HTR-8/SVneo (cell line): ENCODE measurements around the gene ARHGEF6.

Experiments used
- DNase-seq: peaks from one replicate; pipeline ENCODE4 v3.0.0; 2011; ENCODE audit warnings: low spot score, mixed read lengths; ENCODE audit not compliant: insufficient read length
- FAIRE-seq: peaks from 2 replicates; lab custom pipeline; 2011; peaks lifted over from hg19 to GRCh38; lab: Jason Lieb, UNC

The ARHGEF6 gene

GRCh38 chrX:136708348-136708747, 72.4 kb downstream of the ARHGEF6 start:
- DNase-seq, result no peak
- no peak for FAIRE-seq

- FAIRE-seq (no peak), DNase-seq (no peak)
These were observed 83.6 kb downstream of the ARHGEF6 start for GRCh38 chrX:136697156-136697555.

- no peak for FAIRE-seq
- DNase-seq, result peak; percentile 5
These were observed 86.2 kb downstream of the ARHGEF6 start for GRCh38 chrX:136694431-136695087.

- no peak for DNase-seq
- FAIRE-seq, result no peak
These were observed 88.5 kb downstream of the ARHGEF6 start for GRCh38 chrX:136692271-136692670.

DNA sequence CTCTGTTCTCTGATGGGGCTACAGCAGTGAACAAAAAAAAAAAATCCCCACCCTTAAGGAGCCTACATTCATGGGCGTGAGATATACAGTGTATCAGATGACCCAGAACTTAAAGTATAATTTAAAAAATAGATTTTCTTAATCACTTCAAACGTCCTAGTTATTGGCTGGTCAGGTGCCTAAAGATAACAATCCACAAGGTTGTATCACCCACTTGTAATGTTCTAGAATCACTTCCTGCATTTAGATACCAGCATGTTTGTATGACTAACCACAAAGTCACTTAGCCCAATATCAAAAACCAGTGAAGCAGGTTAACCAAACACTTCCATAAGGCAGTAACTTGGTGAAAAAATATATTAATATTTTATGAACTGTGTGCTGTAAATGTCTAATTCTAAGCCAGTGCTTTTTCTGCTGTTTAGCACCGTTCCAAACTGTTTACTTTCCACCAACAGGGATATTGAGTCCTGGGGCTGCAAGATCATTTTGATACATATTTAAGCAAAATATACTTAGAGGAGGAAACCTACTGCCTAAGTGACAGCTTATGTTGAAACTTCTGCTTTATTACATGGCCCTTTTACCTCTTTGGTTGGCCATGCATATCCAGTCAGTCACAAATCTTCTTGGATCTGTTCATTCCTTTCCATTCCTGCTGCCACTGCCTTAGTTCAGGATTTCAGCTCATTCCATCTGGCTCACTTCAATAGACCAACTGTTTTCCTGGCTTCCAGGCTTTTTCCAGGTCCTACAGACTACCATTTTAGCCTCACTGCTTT, 89.5 kb downstream of the ARHGEF6 start:
- no peak for FAIRE-seq

DNA sequence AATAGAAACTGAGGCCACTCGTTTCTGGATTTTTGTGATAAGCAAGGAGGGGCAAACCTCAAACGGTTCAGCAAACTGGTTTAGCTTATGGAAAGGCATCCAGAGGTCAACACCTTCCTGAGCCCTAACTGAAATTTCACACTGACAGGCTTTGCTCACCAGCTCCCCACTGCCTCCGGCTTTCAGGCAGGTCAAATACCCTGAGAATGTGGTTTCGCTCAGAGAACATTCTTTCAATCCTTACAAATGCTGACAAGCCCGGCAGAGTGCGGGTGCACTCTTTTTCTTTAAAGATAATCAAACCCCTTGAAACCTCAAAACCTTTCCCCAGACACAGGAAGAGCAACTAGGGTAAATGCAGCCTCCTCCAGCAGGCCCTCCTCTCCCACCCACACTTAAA, 91.3 kb downstream of the ARHGEF6 start:
- FAIRE-seq, result no peak
- no peak for DNase-seq

More for the DNA sequence above, 89.5 kb downstream of the ARHGEF6 start:
- no peak for DNase-seq

DNA sequence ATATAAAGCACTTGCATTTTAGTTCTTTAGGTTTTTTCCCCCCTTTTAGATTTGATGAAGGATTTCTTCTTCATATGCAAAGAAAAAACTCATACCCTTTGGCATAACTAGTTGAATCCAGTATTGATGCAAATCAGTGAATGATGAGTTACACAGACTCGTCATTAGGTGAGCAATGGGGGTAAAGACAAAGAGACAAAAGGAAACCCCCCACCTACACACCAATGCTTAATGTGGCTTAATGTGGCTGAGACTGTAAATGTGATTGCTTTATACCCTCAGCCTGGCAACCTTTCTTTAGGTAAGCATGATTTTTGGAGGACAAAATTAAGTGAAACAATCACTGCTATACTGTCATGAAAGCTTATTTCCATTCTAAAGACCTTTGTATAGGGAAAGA, 93.3 kb downstream of the ARHGEF6 start:
- no peak for FAIRE-seq

DNA sequence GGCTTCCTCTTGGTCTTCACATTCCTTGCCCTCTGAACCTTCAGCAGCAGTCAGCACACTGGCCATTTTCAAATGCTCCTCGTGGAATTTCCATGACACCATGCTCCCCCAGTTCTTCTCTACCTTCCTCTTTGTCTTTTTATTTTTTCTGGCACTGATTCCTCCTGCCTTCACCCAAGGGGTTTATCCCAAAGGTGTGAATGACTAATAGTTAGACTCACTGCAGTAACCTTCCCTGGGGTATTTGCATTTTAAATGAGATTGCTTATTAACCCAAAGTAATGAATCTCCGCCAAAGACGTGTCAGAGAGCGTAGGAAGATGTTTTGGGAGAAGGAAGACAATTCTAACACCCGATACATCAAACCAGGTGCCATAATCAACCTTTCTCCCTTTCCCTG, 96.6 kb downstream of the ARHGEF6 start:
- DNase-seq (no peak), FAIRE-seq (no peak)

More for the DNA sequence above, 93.3 kb downstream of the ARHGEF6 start:
- DNase-seq, result no peak

- FAIRE-seq (no peak), DNase-seq (no peak)
These were observed 101.2 kb downstream of the ARHGEF6 start for GRCh38 chrX:136679531-136679930.

- FAIRE-seq (no peak), DNase-seq (no peak)
These were observed 106.3 kb downstream of the ARHGEF6 start for GRCh38 chrX:136674270-136674985.

GRCh38 chrX:136671006-136671610, 109.6 kb downstream of the ARHGEF6 start:
- no peak for DNase-seq
- no peak for FAIRE-seq

- no peak for DNase-seq
- FAIRE-seq, result no peak
These were observed 113.1 kb downstream of the ARHGEF6 start for GRCh38 chrX:136667446-136668168.

DNA sequence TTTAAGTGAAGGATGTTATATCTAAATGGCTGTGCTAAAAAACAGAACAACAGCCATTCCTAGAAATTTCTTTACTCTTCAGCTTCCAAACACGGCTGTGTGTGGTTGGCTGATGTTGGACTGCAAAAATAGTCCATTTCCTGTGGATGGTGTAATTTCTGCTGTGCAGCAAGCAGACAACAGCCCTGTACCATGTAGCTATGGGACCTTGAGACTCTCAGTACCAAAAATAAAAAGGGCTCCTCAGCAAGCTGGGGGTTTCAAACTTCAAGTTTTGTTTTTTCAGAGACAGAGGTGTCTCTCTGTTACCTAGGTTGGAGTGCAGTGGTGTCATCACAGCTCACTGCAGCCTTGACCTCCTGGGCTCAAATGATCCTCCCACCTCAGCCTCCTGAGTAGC, 114.6 kb downstream of the ARHGEF6 start:
- no peak for FAIRE-seq
- DNase-seq, result no peak

DNA sequence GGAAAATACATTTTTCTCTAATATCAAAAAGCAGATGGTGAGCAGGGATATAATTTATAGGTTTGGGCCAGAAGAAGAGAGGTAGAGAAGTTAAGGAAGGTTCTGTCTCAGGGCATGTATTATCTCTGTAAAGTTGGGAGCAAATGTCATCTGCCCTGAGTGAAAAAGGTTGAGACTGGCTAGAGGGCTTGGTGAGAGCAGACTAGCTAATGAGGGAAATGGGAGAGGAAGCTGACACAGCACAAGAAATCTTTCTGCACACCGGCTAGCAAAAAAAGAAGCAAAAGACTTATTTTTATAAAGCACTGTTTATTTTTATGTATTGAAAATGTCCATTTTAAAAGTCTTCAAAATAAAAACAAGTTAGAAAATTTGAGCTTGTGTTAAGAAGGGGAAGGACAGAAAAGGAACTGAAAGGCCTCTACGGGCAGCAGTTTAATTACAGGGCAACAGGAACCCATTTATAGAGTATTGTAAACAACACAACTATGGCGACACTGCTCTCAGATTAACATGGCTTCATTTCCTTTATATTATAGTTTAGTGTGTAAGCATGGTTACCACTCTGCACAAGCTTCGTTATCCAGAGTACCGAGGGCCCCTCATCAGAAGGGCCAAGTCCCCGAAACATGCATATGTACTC, 115.4 kb downstream of the ARHGEF6 start:
- FAIRE-seq, result no peak
- no peak for DNase-seq

- DNase-seq, result no peak
- no peak for FAIRE-seq
These were observed 117.8 kb downstream of the ARHGEF6 start for GRCh38 chrX:136662976-136663375.

GRCh38 chrX:136662104-136662503, 118.6 kb downstream of the ARHGEF6 start:
- DNase-seq (no peak), FAIRE-seq (no peak)

DNA sequence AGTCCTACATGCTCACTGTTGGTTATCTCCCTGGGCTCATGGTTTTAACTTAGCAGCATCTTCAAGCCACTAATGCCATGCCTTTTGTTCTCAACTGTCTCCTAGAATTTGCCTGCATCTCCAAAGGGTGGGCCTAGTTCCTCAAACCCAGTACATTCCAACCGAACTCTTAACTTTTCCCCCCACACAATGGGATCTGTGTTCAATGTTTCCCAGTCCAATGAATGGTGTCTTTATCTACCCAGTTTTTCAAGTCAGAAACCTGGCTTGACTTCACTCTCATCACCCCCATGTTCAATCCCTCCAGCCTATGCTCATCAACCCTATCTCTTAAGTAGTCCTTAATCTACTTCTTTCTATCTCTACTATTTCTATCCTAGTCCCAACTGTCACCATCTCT, 119.8 kb downstream of the ARHGEF6 start:
- DNase-seq (no peak), FAIRE-seq (no peak)

- DNase-seq (no peak), FAIRE-seq (no peak)
These were observed 121.6 kb downstream of the ARHGEF6 start for GRCh38 chrX:136659174-136659573.

DNA sequence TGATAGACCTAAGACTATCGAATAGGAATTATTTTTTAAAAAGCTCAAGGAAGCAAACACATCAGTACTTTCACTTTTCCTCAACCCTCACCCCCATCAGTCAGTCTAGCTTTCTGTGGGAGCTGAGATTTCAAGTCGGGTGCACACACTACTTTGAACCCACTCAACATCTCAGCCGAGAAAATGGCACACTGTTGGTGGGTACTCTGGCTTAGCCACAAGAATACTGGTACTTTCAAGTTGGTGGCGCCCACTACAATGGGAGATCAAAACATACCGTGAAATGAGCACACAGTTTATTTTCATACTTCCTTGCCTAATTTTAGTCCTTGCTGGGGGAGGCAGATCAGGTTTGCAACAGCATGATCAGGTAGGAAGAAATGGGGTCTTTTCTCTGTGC, 122.6 kb downstream of the ARHGEF6 start:
- no peak for DNase-seq
- no peak for FAIRE-seq
